Fibroblast of the conjunctiva (primary cell): ENCODE data around the gene PGS1.

Source experiments
- DNase-seq: peaks from one replicate; pipeline ENCODE4 v3.0.0-alpha.2; 2010; ENCODE audit warnings: low read depth

Gene PGS1

DNA sequence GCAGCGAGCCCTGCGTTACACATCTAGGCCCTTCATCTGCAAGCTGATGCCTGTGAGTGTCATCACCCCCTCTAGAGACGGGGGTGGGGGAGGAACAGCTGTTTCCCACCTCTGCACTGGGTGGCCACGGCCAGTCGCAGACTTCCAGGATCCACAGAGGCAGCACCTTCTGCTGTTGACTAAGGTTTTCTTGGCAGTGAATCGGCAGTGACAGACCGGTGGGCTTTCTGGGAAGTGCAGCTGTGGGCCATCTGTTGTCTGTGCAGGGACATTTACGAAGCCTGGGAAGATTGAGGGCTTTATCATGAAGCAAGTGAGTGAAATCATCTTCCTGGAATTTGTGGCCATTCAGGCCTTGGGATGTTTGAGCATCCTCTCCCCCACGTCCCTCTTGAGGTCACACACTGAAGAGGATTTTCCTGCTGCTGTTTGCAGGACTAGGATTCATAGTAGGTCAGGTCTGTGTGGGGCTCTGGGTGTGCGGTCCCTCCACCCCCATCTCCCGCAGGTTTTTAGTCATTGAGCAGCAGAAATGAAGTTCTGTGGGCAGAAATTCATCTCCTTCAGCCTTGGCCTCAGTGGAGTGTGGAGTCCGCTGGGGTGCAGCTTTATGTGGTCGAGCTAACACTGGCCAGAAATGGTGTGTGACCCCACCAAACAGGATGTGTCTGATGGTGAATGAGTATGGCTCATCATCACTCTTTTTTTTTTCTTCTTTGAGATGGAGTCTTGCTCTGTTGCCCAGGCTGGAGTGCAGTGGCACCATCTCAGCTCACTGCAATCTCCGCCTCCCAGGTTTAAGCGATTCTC lies 12.0 kb downstream of the PGS1 start:
- no peak for DNase-seq

GRCh38 chr17:78391051-78391431 lies 12.6 kb downstream of the PGS1 start:
- DNase-seq: no peak

DNA sequence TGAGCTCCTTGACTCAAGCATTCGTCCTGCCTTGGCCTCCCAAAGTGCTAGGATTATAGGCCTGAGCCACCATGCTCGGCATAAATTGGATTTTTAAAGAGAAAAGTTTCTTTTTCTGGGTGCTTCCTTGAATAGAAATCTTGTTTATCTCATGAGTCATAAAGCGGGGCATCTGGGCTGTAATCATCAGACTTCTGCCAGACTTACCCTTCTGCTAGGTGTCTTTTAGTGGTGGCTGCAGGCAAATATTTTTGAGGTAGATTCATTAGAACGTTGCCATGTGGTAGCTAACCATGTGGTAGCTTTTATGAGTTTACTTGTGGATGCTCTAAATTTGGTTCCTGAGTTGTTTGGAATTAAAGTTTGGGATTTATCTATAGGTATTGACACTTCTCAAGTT lies 13.4 kb downstream of the PGS1 start:
- no peak for DNase-seq

- no peak for DNase-seq
These were observed 13.8 kb downstream of the PGS1 start for GRCh38 chr17:78392295-78392694.

DNA sequence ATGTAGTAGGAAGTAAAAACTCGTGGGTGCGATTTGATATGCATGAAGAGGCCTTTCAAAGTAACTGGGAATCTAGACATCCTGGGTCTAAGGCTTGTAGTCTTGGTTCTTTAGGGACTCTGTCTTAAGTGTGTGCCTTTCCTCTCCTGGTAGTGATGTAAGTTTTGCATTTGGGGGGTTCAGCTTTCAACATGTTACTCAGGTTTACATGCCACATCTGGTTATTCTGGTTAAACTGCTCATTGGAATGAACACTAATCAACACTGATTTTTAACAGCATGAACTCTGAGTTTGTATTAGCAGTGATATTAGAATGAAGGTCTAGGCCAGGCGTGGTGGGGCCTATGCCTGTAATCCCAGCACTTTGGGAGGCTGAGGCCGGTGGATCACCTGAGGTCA lies 15.1 kb downstream of the PGS1 start:
- DNase-seq: no peak

DNA sequence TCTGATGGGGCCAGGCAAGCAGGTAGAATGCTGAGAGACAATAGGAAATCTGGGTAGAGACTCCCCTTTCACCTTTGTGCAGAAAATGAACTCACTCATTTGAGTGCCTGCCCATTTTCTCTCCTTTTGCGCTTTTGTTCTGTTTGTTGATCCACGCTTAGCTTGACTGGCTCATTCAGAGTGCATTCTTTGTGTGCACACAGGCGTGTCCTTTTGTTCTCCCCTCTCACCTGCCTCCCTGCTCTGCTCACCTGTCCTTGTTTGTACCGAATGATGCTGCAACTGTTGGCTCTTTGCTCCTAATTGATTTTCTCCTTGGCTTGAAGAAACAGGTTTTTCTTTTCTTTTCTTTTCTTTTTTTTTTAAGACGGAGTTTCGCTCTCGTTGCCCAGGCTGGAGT lies 15.8 kb downstream of the PGS1 start:
- no peak for DNase-seq

DNA sequence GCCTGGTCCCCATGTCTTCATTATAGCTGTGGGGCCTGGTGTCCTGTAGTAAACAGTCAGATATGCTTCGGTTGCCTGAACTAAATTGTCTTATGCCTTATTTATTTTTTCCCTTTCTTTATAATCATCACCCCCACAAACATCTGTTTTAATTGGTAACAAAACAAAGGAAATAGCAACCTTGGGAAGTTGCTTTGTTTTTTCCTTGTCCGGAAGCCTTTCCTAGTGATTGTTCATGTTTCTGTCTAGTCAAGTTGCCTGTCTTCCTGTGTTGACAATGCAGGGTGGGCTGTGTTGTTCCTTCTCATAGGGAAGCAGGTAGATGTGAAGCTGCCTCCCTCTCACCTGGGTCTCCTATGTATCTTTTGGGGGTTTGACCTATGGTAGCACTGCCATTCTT lies 16.7 kb downstream of the PGS1 start:
- no peak for DNase-seq

DNA sequence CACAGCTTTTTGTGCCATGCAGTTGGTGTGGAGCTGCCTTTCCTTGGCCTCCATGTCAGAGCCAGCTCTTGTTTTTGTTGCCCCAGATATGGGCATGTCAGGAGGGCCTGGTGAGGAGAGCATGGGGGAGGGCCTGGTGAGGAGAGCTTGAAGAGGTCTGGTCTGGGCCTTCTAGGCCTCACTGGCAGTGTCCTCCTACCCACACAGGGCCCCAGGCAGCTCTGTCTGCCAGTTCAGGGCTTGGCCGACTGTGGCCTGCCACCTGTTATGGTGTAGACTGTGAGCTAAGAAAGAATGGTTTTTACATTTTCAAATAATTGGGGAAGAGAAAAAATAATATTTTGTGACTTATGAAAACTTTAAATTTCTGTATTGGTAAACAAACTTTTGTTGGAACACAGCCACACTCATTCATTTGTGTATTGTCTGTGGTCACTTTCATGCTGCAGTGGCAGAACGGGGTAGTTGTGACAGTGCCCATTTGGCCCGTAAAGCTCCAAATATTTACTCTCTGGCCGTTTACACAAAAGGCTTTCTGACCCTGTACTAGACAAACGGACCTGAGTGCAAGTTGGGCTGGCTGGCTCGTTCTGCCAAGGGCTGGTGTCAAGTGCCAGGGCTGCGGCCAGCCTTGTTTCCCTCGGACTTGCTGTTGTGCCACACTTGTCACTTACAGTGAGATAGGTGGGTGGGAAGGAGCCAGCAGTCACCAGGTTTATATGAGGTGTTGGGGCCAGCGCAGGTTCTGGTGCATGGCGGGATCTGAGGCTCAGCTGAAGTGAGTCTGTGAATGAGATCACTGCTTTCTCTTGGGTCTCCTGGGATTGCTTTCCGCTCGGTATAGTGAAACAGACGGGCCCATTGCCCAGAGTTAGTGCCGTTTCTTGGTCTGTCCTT lies 18.2 kb downstream of the PGS1 start:
- no peak for DNase-seq

- DNase-seq: no peak
These were observed 19.2 kb downstream of the PGS1 start for GRCh38 chr17:78397681-78398101.

- DNase-seq: no peak
These were observed 19.9 kb downstream of the PGS1 start for GRCh38 chr17:78398390-78398789.

DNA sequence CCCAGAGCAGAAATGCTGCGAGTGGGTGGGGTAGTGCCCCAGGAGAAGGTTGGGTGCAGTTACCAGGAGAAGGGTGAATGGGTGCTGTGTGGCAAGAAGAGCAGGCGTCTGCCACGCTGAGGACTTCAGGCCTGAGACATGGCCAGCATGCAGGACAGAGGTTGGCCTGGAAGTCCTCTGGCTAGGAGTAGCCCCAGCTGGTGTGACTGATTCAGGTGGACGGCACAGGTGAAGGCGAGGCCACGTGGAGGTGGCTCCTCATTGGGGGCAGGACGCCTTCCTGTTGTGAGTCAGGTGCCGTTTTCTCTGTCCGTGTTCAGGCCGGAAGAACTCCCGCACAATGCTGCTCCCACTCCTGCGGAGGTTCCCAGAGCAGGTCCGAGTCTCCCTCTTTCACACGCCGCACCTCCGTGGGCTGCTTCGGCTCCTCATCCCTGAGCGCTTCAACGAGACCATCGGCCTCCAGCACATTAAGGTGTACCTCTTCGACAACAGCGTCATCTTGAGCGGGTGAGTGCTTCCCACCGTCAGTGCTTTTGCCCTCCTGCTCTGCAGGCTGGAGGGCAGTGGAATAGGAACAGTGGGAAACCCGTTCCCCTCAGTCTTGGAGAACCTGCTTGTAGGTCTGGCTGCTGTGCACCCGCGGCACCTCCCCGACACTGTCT lies 20.7 kb downstream of the PGS1 start:
- DNase-seq: no peak

GRCh38 chr17:78399693-78400144 lies 21.3 kb downstream of the PGS1 start:
- no peak for DNase-seq

- no peak for DNase-seq
These were observed 22.3 kb downstream of the PGS1 start for GRCh38 chr17:78400581-78401240.

GRCh38 chr17:78401246-78401645 lies 22.8 kb downstream of the PGS1 start:
- DNase-seq: no peak

GRCh38 chr17:78401891-78402290 lies 23.4 kb downstream of the PGS1 start:
- no peak for DNase-seq

GRCh38 chr17:78403822-78404221 lies 25.4 kb downstream of the PGS1 start:
- no peak for DNase-seq

GRCh38 chr17:78406396-78406795 lies 27.9 kb downstream of the PGS1 start:
- no peak for DNase-seq

- DNase-seq: no peak
These were observed 28.5 kb downstream of the PGS1 start for GRCh38 chr17:78406920-78407319.

GRCh38 chr17:78407387-78408000 lies 29.0 kb downstream of the PGS1 start:
- DNase-seq: no peak

- no peak for DNase-seq
These were observed 30.1 kb downstream of the PGS1 start for GRCh38 chr17:78408476-78409050.
